HEK293T (cell line): ENCODE results near the gene PTGES.

ENCODE experiments used
- ARNT ChIP-seq: fragments of 450-650 bp; IDR thresholded peaks from 2 replicates; pipeline ENCODE4 v1.6.1; 2017; ENCODE audit warnings: mild to moderate bottlenecking
- BHLHE40 ChIP-seq: fragments of 450-650 bp; IDR thresholded peaks from 2 replicates; pipeline ENCODE4 v1.6.1; 2016; ENCODE audit warnings: mild to moderate bottlenecking, moderate library complexity, borderline replicate concordance
- ELF4 ChIP-seq: fragments of 450-650 bp; IDR thresholded peaks from 2 replicates; pipeline ENCODE4 v1.6.1; 2017; ENCODE audit warnings: antibody characterized with exemption
- FOXA1 ChIP-seq: fragments of 450-650 bp; IDR thresholded peaks from 2 replicates; pipeline ENCODE4 v1.6.1; 2016; ENCODE audit warnings: mild to moderate bottlenecking
- FOXM1 ChIP-seq: fragments of 450-650 bp; IDR thresholded peaks from 2 replicates; pipeline ENCODE4 v1.6.1; 2017; ENCODE audit warnings: mild to moderate bottlenecking, borderline replicate concordance
- NFRKB ChIP-seq: fragments of 450-650 bp; IDR thresholded peaks from 2 replicates; pipeline ENCODE4 v1.6.1; 2016; ENCODE audit warnings: mild to moderate bottlenecking, moderate library complexity

DNA sequence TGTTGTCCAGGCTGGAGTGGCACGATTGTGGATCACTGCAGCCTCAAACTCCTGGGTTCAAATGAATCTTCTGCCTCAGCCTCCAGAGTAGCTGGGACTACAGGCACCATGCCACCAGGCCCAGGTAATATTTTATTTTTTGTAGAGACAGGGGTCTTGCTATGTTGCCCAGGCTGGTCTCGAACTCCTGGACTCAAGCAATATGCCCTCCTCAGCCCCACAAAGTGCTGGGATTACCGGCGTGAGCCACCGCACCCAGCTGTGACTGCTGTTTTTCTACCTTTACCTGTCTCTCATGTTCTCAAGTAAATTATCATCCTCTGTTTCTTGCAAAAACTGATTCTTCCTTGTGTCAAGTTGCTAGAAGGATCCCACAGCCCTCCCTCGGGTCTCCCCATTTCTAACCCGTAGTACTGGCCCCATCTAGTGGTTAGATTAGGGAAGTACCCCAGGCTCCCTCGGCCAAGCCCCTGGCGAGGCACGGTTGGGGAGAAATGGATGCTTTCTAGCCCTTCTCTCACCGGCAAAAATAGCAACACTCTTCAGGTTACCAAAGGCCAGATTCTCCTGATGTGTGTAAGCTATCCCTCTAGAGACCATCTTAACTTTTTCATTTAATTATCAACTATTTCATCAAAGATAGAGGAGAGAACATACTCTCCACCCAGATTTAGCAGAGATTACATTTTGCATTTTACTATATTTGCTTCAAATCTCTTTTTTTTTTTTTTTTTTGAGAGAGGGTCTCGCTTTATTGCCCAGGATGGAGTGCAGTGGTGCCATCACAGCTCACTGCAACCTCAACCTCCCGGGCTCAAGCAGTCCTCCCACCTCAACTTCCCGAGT lies 30.9 kb upstream of the PTGES start:
- TF ChIP-seq FOXA1 (no peak), ARNT (no peak), NFRKB (no peak), ELF4 (no peak), BHLHE40 (no peak), FOXM1 (no peak)
